Superior temporal gyrus (tissue), 1 donor: ENCODE measurements around the gene ADM2.
"Not testable (repeated sequence)": the region's sequence is repeated elsewhere in the genome, so short reads cannot be mapped to it uniquely, and the experiment has no call there.

Experiments
- DNase-seq: peaks from one replicate; pipeline ENCODE4 v3.0.0-alpha.2; 2016; ENCODE audit errors: extremely low spot score

The ADM2 gene

GRCh38 chr22:50505776-50506610 is 24.6 kb downstream of the ADM2 start:
- DNase-seq, result no peak

GRCh38 chr22:50506611-50507420 is 25.5 kb downstream of the ADM2 start:
- DNase-seq, result no peak

- DNase-seq, result peak; percentile 65
These were observed 26.2 kb downstream of the ADM2 start, which contains the start of gene LMF2 for GRCh38 chr22:50507421-50507990. Gene LMF2, minus strand, starts transcription at chr22:50507702. Its CDS starts 27 bp downstream, at chr22:50507675.

DNA sequence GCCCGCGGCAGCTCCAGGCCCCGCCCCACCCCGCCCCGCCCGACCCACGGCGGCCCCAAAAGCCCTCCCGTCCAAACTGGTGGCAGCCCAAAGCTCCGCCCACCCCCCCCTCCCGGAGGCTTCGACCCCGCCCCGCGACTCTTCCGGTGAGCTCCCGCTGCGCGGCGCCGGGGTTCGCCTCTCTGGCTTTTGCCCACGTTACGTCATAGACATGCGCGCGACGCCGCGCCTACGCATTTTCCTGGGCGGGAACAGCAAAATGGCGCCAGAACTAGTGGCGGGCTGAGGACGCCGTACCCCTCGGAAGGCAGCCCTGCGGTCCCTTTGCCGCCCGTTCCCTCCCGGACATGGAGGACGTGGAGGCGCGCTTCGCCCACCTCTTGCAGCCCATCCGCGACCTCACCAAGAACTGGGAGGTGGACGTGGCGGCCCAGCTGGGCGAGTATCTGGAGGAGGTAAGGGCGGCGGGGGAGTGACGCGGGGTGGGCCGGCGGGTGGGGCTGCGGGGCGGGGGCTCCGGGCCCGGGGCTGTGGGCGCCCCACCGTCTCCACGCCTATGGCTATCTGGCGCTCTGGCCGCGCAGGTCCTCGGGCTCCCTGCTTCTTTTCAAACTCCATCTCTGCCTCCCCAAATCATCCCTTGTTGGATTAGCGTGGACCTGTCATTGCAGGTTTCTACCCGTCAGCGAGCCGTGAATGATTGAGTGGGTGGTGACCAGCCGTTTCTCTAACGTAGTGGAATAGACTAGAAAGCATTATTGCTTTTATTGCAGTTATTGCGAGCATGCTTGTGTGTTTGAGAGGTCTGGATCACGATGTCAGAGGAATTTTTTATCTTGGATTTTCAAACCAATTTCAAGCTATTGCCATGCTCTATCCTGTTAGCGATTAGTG is 26.9 kb downstream of the ADM2 start, which contains the start of gene NCAPH2:
Gene NCAPH2 (plus strand): TSS at position 234 of the 894 bp plus-strand sequence. CDS start 114 bp downstream, at position 348.
- DNase-seq, result peak; percentile 97

GRCh38 chr22:50508897-50509296 is 27.6 kb downstream of the ADM2 start:
- no peak for DNase-seq

GRCh38 chr22:50513175-50513574 is 31.8 kb downstream of the ADM2 start:
- no peak for DNase-seq

DNA sequence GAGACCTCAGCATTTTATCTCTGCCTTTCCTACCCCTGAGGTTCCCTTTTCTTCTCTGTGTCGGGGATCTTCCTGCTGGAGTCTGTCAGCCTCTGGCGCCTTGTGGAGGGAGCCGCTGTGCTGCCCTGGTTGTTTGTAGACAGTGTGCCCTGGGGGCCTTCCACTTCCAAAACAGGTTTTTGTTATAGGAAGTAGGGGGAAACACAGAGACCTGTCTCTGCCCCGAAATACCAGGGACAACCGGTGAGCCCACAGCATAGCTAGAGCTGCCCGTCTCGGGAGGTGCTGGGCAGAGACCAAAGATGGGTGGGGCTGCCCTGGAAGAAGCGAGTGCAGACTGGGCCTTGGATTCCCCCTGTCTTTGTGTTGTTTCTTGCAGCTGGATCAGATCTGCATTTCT is 34.7 kb downstream of the ADM2 start:
- DNase-seq, result no peak

DNA sequence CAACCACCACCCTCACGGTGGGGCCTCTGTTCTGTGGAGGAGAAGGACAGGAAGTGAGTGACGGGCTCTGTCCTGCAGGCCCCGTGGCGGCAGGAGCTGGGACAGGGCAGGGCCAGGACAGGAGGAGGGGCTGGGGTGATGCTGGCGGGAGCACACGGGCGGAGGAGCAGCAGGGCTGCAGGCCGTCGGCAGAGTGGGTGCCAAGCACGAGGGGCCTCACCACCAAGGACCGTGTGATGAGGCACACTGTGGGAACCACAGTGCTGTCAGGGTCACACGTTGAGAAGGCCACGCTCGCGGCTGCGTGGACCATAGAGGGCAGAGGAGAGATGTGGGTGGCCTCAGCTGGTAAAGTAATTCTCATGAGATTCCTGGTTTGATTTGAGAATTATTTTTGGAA is 35.5 kb downstream of the ADM2 start:
- no peak for DNase-seq

DNA sequence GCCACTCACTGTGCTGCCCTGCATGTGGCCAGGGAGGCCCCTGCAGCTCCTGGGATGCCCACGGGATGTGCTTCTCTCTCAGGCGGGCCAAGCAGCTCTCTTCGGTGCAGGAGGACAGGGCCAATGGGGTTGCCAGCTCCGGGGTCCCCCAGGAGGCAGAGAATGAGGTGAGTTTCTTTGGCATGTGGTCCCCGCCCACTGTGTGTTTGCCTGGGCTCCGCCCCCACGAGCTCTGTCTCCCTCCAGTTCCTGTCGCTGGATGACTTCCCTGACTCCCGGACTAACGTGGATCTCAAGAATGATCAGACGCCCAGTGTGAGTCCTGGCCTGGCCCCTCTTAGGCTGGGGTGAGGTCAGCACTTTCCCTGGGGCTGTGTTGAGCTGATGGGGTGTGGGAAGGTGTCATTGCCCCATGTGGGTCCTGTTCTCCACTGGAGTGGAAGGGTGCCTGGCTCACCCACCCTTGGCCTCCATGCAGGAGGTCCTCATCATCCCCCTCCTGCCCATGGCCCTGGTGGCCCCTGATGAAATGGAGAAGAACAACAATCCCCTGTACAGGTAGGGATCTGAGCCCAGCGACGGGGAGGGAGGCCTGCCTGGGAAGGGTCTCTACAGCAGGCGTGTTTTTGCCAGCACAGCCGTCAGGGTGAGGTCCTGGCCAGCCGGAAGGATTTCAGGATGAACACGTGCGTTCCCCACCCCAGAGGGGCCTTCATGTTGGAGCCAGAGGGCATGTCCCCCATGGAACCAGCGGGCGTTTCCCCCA is 36.3 kb downstream of the ADM2 start:
- no peak for DNase-seq

GRCh38 chr22:50518606-50519005 is 37.3 kb downstream of the ADM2 start:
- DNase-seq, result no peak

GRCh38 chr22:50519151-50519550 is 37.8 kb downstream of the ADM2 start:
- DNase-seq, result no peak

- DNase-seq, result not testable (repeated sequence)
These were observed 38.8 kb downstream of the ADM2 start for GRCh38 chr22:50520184-50520583.

GRCh38 chr22:50520826-50521453 is 39.6 kb downstream of the ADM2 start:
- no peak for DNase-seq

DNA sequence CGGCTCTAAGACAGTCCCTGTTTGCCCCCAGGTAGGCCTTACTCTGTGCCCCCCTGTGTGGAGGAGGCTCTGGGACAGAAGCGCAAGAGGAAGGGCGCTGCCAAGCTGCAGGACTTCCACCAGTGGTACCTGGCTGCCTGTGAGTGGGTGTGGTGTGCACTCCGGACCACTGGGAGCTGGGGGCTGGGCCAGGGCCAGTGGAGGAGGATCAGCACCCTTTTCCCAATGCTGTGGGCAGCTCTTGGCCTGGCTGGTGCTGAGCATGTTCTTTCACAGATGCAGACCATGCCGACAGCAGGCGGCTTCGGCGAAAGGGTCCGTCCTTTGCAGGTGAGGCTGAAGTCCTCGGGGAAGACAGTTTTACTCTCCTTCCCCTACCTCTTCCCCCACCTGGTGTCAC is 40.4 kb downstream of the ADM2 start:
- DNase-seq, result no peak

DNA sequence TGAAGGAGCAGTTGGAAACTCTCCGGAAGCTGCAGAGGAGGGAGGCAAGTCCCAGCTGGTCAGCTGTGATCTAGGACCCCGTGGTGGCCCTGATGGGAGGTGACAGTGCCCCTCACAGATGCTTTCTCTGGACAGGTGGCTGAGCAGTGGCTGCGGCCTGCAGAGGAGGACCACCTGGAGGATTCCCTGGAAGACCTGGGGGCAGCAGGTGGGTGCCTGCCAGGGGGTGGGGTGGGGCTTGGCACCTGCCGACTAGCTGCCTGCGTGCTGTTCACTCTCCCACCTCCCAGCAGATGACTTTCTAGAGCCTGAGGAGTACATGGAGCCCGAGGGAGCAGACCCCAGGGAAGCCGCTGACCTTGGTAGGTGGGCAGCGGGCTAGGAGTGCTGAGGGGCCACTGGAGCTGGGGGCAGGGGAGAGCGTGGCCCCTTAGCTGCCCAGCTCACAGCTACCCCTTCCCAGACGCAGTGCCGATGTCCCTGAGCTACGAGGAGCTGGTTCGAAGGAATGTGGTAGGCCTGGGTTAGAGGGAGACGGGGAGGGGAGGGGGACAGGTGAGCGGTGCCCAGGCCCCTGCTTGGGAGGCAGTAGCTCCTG is 41.0 kb downstream of the ADM2 start:
- no peak for DNase-seq

GRCh38 chr22:50522806-50523438 is 41.6 kb downstream of the ADM2 start:
- DNase-seq, result no peak

GRCh38 chr22:50523458-50523805 is 42.1 kb downstream of the ADM2 start:
- no peak for DNase-seq

- no peak for DNase-seq
These were observed 42.7 kb downstream of the ADM2 start for GRCh38 chr22:50523806-50524675.
